ENCODE results near the gene STK4. TPM values are rescaled to one million over a fixed set of nuclear protein-coding genes. Genes with fewer than 3 reads are reported as not detected.

STK4 gene
- total and polyA plus RNA-seq, 2 donors (not counting 3 experiments of a cell fraction or from before 2014, with no cell fraction given) = 9.1 to 29.6 TPM

- no peak for FAIRE-seq
- H3K9me3 ChIP-seq (replicated peaks; ENCODE audit: control insufficient read depth, insufficient read depth, low read length) = no peaks in the 10 kb centered on the region
- ChIA-PET POLR2A (no interaction called here), CTCF (interaction anchor here (1.5 to 3.2 kb wide), 2 partner anchors 48 to 80 kb away, joined by 5 to 11 read pairs; no protein-coding TSS in a partner anchor)
- dilution Hi-C loops (cut with MboI; ENCODE audit: extremely low pct_ligation_motif_present, low sequenced_read_pairs) (no loop called here), intact Hi-C loops (cut with micrococcal nuclease) (loop anchor here (10.0 kb wide), 1 partner anchor 831 kb away; the partner anchor contains the start of genes DNTTIP1 and WFDC3)
- H3K79me2 ChIP-seq (ENCODE audit: control insufficient read depth, insufficient read depth, low read length) = peaks cover 34% of the 10 kb centered on the region
- H3K4me3 ChIP-seq (replicated peaks in 1 of 3; ENCODE audit: insufficient read depth in 1 of 3, low read depth in 1 of 3, low read length in 3 of 3) = no peak overlapping the region
- H3K4me1 ChIP-seq (ENCODE audit: control insufficient read depth, extremely low read depth, insufficient read depth, low read length) = peaks cover 39% of the 10 kb centered on the region
- H3K27me3 ChIP-seq (ENCODE audit: control insufficient read depth in 2 of 2, insufficient read depth in 2 of 2, low read length in 2 of 2) = no peaks in the 10 kb centered on the region
- no peak overlapping the region for H3K27ac ChIP-seq (ENCODE audit: insufficient read depth, low read depth, low read length)
- H3K4me2 ChIP-seq (ENCODE audit: insufficient read depth, low read length) = no peak overlapping the region
- H3K9me1 ChIP-seq (replicated peaks; ENCODE audit: control insufficient read depth, extremely low read depth, insufficient read depth, low read length) = no peaks in the 10 kb centered on the region
- H3K36me3 ChIP-seq (ENCODE audit: control insufficient read depth in 2 of 2, extremely low read depth in 1 of 2, insufficient read depth in 2 of 2, low read length in 2 of 2) = no peaks in the 10 kb centered on the region
- DNase-seq (ENCODE audit: low read depth, low spot score) = no peak
- no TSS peak for BruUV-seq (replicated peaks)
- no peaks in the 10 kb centered on the region for H4K20me1 ChIP-seq (replicated peaks; ENCODE audit: control insufficient read depth, extremely low read depth, insufficient read depth, low read length)
- no peak overlapping the region for H2AFZ ChIP-seq (ENCODE audit: low read depth, low read length)
- no peak overlapping the region for H3K9ac ChIP-seq (replicated peaks; ENCODE audit: extremely low read depth, insufficient read depth, low read length)
- TF ChIP-seq CTCF (IDR thresholded peaks at IDR 0.05; ENCODE audit: extremely low read depth in 1 of 2, insufficient read depth in 1 of 2, low read depth in 1 of 2, low read length in 2 of 2) (no peak), MAX (IDR thresholded peaks at IDR 0.05; ENCODE audit: insufficient read depth, insufficient read length) (no peak), MYC (IDR thresholded peaks at IDR 0.05; ENCODE audit: low read depth, low read length) (no peak), POLR2AphosphoS5 (IDR thresholded peaks at IDR 0.05; ENCODE audit: insufficient read depth, low read depth, low read length) (no peak)
These were observed 2.7 kb upstream of the STK4 start for GRCh38 chr20:44963325-44964215.

Data from endothelial cell of umbilical vein (primary cell).